Psoas muscle (tissue), 8 donors: ENCODE data around the gene UBE2E2. TPM values are rescaled to one million over a fixed set of nuclear protein-coding genes. Genes with fewer than 3 reads are reported as not detected.

Source experiments
- ATAC-seq, 4 donors: fragments of 200-7000 bp; cut with Tn5 transposase; one replicate each; pipeline ENCODE4 v1.9.1; 2020; ENCODE audit warnings: moderate library complexity in 3 of 4, mild to moderate bottlenecking in 2 of 4
- DNase-seq, 2 donors: peaks; one replicate each; pipeline ENCODE4 v3.0.0-alpha.2; 2020
- H3K27ac ChIP-seq: fragments of 200-600 bp; one replicate; pipeline ENCODE4 v1.8.0; 2022
- H3K27me3 ChIP-seq, 3 donors: fragments of 200-600 bp in 1 of 3; one replicate each; pipeline versions ENCODE4 v1.6.1 to v1.8.0; 2013 to 2022; ENCODE audit warnings: low read length in 2 of 3, mild to moderate bottlenecking in 2 of 3, moderate library complexity in 1 of 3; ENCODE audit not compliant: insufficient read depth in 3 of 3
- H3K36me3 ChIP-seq, 2 donors: fragments of 200-600 bp in 1 of 2; one replicate each; pipeline versions ENCODE4 v1.6.1 to v1.8.0; 2013 to 2022; ENCODE audit warnings: low read depth in 1 of 2, mild to moderate bottlenecking in 1 of 2, moderate library complexity in 1 of 2; ENCODE audit not compliant: insufficient read depth in 1 of 2
- H3K4me1 ChIP-seq: fragments of 200-600 bp; one replicate; pipeline ENCODE4 v1.8.0; 2022
- H3K4me3 ChIP-seq: fragments of 200-600 bp; one replicate; pipeline ENCODE4 v1.8.0; 2022; ENCODE audit warnings: mild to moderate bottlenecking
- H3K9me3 ChIP-seq: fragments of 200-600 bp; one replicate; pipeline ENCODE4 v1.8.0; 2022
- CTCF ChIP-seq: fragments of 200-600 bp; IDR thresholded peaks from one replicate; pipeline ENCODE4 v1.8.0; 2022; ENCODE audit warnings: antibody characterized with exemption
- WGBS, 3 donors: extraction: QIAGEN DNeasy Blood & Tissue Kit; methylation state at CpG; one replicate each; pipeline versions ENCODE4 v1.1.6 to v1.1.7; 2013; 5-methylcytosine and 5-hydroxymethylcytosine counted together
- intact Hi-C, 2 donors: fragments of 100-400 bp; cut with DNase I; formaldehyde crosslinking; loops; one replicate each; pipeline versions ENCODE4 v1.11.0 to v1.14.2; 2022
- polyA plus RNA-seq, 3 donors: library from polyadenylated mRNA; stranded (reverse); fragments of 200-250 nt; gene quantifications; one replicate each; pipeline ENCODE4 v1.2.3, GENCODE V29; 2013
- total RNA-seq, 4 donors: library from RNA; stranded (reverse); fragmentation: NEBNext Ultra II Directional in 2 of 4; extraction: Animal tissue kit (Norgen Biotek cat#: 25700) in 2 of 4; gene quantifications; one replicate each; pipeline versions ENCODE4 v1.2.1 to v1.2.4, GENCODE V29; 2021 to 2023
- donor health status: healthy with polysubstance abuse.
- donor health status: DM: no; HTN: no; CAD: no; lungs with moderate emphysema.
- donor health status: Bipolar disorder and iron deficiency.
- donor health status: healthy.
- donor health status: DM: yes; HTN: yes; CAD: no.
- donor health status: DM: no; HTN: no; CAD: no.
- donor health status: DM: no; HTN: no; CAD: no.
- donor health status: DM: yes; HTN: yes; CAD: no.

Gene UBE2E2
- total and polyA plus RNA-seq, 7 donors, result 12.9 to 38.2 (median 34.0) TPM

- H3K27me3 ChIP-seq, result no peaks in the 10 kb centered on the region
- TF ChIP-seq CTCF, result no peak
- H3K27ac ChIP-seq, result peak overlapping the region; percentile 20
- DNase-seq (no peak), ATAC-seq (no peak)
- H3K4me3 ChIP-seq, result no peak overlapping the region
- intact Hi-C loops, result loop anchor here in 1 of 2 donors (10.0 kb wide), 1 partner anchor 108 kb away; no protein-coding TSS in a partner anchor
- H3K4me1 ChIP-seq, result peaks cover 33% of the 10 kb centered on the region
- 72 to 93% (median 73%) methylated on average over 3 of the region's 3 CpGs for WGBS, 3 donors
- H3K36me3 ChIP-seq, result no peaks in the 10 kb centered on the region
- H3K9me3 ChIP-seq, result no peaks in the 10 kb centered on the region
These were observed 3.2 kb downstream of the UBE2E2 start for GRCh38 chr3:23206366-23206765.

- ATAC-seq (peak in 3 of 4 donors; percentile 55 to 63 (median 57)), DNase-seq (no peak)
- Histone ChIP-seq H3K36me3 (no peaks in the 10 kb centered on the region), H3K4me1 (peaks cover 38% of the 10 kb centered on the region), H3K27ac (peak overlapping the region; percentile 24), H3K4me3 (no peak overlapping the region), H3K9me3 (no peaks in the 10 kb centered on the region), H3K27me3 (no peaks in the 10 kb centered on the region)
- intact Hi-C loops, result loop anchor here in 1 of 2 donors (10.0 kb wide), 1 partner anchor 106 kb away; no protein-coding TSS in a partner anchor
- no peak for TF ChIP-seq CTCF
- WGBS, 3 donors, result 0 to 33% (median 18%) methylated on average over 1 of the region's 1 CpG
These were observed 6.0 kb downstream of the UBE2E2 start for GRCh38 chr3:23209103-23209502.

GRCh38 chr3:23209747-23210487 is 6.8 kb downstream of the UBE2E2 start:
- TF ChIP-seq CTCF, result no peak
- Histone ChIP-seq H3K4me3 (no peak overlapping the region), H3K4me1 (peaks cover 38% of the 10 kb centered on the region), H3K27ac (no peak overlapping the region), H3K36me3 (no peaks in the 10 kb centered on the region), H3K9me3 (no peaks in the 10 kb centered on the region), H3K27me3 (no peaks in the 10 kb centered on the region)
- intact Hi-C loops, result loop anchor here in 1 of 2 donors (10.0 kb wide), 1 partner anchor 105 kb away; no protein-coding TSS in a partner anchor
- ATAC-seq (peak in 1 of 4 donors; percentile 37), DNase-seq (no peak)
- whole genome bisulfite sequencing, 3 donors, result 91 to 96% (median 94%) methylated on average over 4 of the region's 4 CpGs

GRCh38 chr3:23213813-23214212 is 10.7 kb downstream of the UBE2E2 start:
- Histone ChIP-seq H3K4me3 (no peak overlapping the region), H3K27ac (no peak overlapping the region), H3K9me3 (no peaks in the 10 kb centered on the region), H3K27me3 (no peaks in the 10 kb centered on the region), H3K36me3 (no peaks in the 10 kb centered on the region), H3K4me1 (peaks cover 30% of the 10 kb centered on the region)
- 41 to 77% (median 59%) methylated on average over 2 of the region's 2 CpGs for WGBS, 3 donors
- no peak for TF ChIP-seq CTCF
- no peak for DNase-seq
- intact Hi-C loops, result no loop called here
- ATAC-seq, result no peak
